GM13977 (cell line): ENCODE data around the gene LETM1.

ENCODE experiments used
- DNase-seq: peaks from one replicate; pipeline ENCODE4 v3.0.0; 2012; ENCODE audit warnings: low spot score
- CTCF ChIP-seq: IDR thresholded peaks from 2 replicates; pipeline ENCODE4 v1.5.1; 2012; ENCODE audit warnings: mild to moderate bottlenecking, control low read depth; ENCODE audit not compliant: insufficient read depth; ENCODE audit errors: extremely low read depth, missing control alignments
- in situ Hi-C: fragments of 300-500 bp; cut with MboI; formaldehyde crosslinking; loops from one replicate; pipeline ENCODE4 v1.12.0; 2022; ENCODE audit warnings: low sequenced_read_pairs, low pct_unique_long_range_greater_than_20kb, mixed read lengths, inconsistent platforms; ENCODE audit not compliant: unreplicated experiment

Gene LETM1

GRCh38 chr4:1770791-1771231, 85.1 kb downstream of the LETM1 start:
- in situ Hi-C loops: no loop called here
- no peak for TF ChIP-seq CTCF
- DNase-seq: no peak

GRCh38 chr4:1770245-1770644, 85.7 kb downstream of the LETM1 start:
- TF ChIP-seq CTCF: no peak
- in situ Hi-C loops: no loop called here
- DNase-seq: no peak

GRCh38 chr4:1769692-1770091, 86.3 kb downstream of the LETM1 start:
- in situ Hi-C loops: no loop called here
- no peak for TF ChIP-seq CTCF
- DNase-seq: no peak

- in situ Hi-C loops: no loop called here
- no peak for DNase-seq
Observed at GRCh38 chr4:1768367-1769034, 87.5 kb downstream of the LETM1 start.

GRCh38 chr4:1767770-1768366, 88.1 kb downstream of the LETM1 start:
- in situ Hi-C loops: no loop called here
- peak; percentile 50 for TF ChIP-seq CTCF
- peak; percentile 82 for DNase-seq

More at GRCh38 chr4:1768367-1769034, 87.5 kb downstream of the LETM1 start:
- TF ChIP-seq CTCF: no peak

- TF ChIP-seq CTCF: no peak
- in situ Hi-C loops: no loop called here
- peak; percentile 82 for DNase-seq
Observed at GRCh38 chr4:1767061-1767769, 88.7 kb downstream of the LETM1 start.
